PC-3 (cell line): ENCODE data around the gene BLOC1S1.

Source experiments
- EZH2 ChIP-seq: fragments of 300-600 bp; sonication (generic); IDR thresholded peaks from one replicate; pipeline ENCODE4 v1.6.1; 2017; ENCODE audit warnings: antibody characterized with exemption, mild to moderate bottlenecking, low read length; ENCODE audit not compliant: unreplicated experiment
- EZH2phosphoT487 ChIP-seq: fragments of 300-600 bp; sonication (generic); IDR thresholded peaks from 2 replicates; pipeline ENCODE4 v1.6.1; 2018; ENCODE audit warnings: mild to moderate bottlenecking, antibody characterized with exemption, low read length, borderline replicate concordance
- TF ChIP-seq, protein P1 (sequence below): fragments of 300-600 bp; sonication (generic); conservative IDR thresholded peaks from 2 replicates; pipeline ENCODE4 v1.5.1; 2017; ENCODE audit warnings: antibody characterized with exemption, low read depth, mild to moderate bottlenecking, low read length

DNA sequence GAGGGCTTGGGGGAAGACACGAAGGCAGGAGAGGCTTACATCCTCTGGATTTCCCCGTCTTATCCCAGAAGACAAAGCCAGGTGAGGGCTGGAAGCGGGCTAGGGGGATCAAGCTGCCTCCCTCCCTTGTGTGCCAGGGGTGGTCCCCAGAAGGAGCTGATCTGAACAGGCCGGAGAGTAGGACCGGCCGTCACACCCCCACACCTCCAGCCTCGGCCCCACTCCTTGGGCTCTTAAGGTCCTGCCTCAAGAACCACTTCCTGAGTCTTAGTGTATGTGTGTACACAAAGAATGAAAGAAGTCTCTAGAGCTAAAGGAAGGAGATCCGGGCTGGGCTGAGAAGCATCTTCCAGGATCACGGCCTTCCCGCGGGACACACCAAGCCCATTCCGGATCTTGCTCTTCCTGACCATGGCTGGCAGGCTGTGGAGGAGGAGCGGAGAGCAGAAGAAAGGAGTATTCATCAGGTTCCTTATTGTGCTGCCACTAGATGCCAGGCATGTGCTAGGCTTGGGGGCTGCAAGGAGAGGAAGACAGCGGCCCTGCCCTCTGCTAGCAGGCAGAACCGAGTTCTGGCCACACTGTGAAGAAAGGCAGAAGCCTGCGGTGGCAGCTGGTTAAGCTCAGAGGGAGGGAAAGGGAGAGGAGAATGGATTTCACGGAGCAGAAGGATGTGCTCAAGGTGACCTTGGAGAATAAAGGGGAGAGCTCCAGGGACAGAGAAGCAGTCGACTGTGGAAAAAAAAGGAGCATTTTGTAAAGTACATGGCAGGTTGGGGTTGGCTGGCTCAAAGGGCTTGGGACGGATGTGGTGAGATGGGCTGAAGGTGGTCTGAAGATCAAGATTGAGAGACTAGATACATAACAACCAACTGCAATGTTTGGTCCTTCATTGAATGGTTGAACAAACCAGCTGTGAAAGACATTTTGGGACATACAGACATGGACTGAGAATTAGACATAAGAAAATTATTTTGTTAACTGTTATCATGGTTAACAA lies 14.3 kb downstream of the BLOC1S1 start:
- TF ChIP-seq, protein P1, sequence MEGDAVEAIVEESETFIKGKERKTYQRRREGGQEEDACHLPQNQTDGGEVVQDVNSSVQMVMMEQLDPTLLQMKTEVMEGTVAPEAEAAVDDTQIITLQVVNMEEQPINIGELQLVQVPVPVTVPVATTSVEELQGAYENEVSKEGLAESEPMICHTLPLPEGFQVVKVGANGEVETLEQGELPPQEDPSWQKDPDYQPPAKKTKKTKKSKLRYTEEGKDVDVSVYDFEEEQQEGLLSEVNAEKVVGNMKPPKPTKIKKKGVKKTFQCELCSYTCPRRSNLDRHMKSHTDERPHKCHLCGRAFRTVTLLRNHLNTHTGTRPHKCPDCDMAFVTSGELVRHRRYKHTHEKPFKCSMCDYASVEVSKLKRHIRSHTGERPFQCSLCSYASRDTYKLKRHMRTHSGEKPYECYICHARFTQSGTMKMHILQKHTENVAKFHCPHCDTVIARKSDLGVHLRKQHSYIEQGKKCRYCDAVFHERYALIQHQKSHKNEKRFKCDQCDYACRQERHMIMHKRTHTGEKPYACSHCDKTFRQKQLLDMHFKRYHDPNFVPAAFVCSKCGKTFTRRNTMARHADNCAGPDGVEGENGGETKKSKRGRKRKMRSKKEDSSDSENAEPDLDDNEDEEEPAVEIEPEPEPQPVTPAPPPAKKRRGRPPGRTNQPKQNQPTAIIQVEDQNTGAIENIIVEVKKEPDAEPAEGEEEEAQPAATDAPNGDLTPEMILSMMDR, result no peak
- TF ChIP-seq EZH2 (no peak), EZH2phosphoT487 (no peak)
